HepG2 (cell line): Measurements from ENCODE around the gene ZBTB46. TPM values are rescaled to one million over a fixed set of nuclear protein-coding genes. Genes with fewer than 3 reads are reported as not detected.

Experiments used
- AKNA ChIP-seq: sonication (generic); formaldehyde crosslinking; IDR thresholded peaks from 2 replicates; pipeline ENCODE4 v1.4.0; 2020; ENCODE audit warnings: missing genetic modification reagents, borderline replicate concordance
- EEA1 ChIP-seq: sonication (generic); formaldehyde crosslinking; IDR thresholded peaks from 2 replicates; pipeline ENCODE4 v1.5.1; 2020; ENCODE audit warnings: mild to moderate bottlenecking, missing genetic modification reagents, borderline replicate concordance
- ETV5 ChIP-seq: IDR thresholded peaks from 2 replicates; pipeline ENCODE4 v1.6.1; 2018; ENCODE audit warnings: missing biosample characterization, missing genetic modification reagents, inconsistent platforms, borderline replicate concordance
- HOXA3 ChIP-seq: sonication (generic); formaldehyde crosslinking; IDR thresholded peaks from 2 replicates; pipeline ENCODE4 v1.5.0; 2020; ENCODE audit warnings: missing genetic modification reagents
- JARID2 ChIP-seq: sonication (generic); formaldehyde crosslinking; IDR thresholded peaks from 2 replicates; pipeline ENCODE4 v1.8.1; 2023; ENCODE audit warnings: missing genetic modification reagents, inconsistent platforms; ENCODE audit not compliant: insufficient replicate concordance
- KMT2B ChIP-seq: IDR thresholded peaks from 2 replicates; pipeline ENCODE4 v1.6.1; 2016; ENCODE audit warnings: missing genetic modification reagents, missing compliant biosample characterization
- POLR2G ChIP-seq: fragments of 200-400 bp; formaldehyde crosslinking; IDR thresholded peaks from 2 replicates; pipeline ENCODE4 v1.6.1; 2018; ENCODE audit warnings: mild to moderate bottlenecking, low read depth, low read length, moderate library complexity
- REPIN1 ChIP-seq: sonication (generic); formaldehyde crosslinking; IDR thresholded peaks from 2 replicates; pipeline ENCODE4 v1.8.0; 2022; ENCODE audit warnings: missing genetic modification reagents, low read depth, mild to moderate bottlenecking, borderline replicate concordance
- SMYD3 ChIP-seq: sonication (generic); formaldehyde crosslinking; IDR thresholded peaks from 2 replicates; pipeline ENCODE4 v1.8.1; 2023; ENCODE audit warnings: mild to moderate bottlenecking, missing genetic modification reagents
- ZFY ChIP-seq: sonication (generic); formaldehyde crosslinking; IDR thresholded peaks from 2 replicates; pipeline ENCODE4 v1.4.0; 2020; ENCODE audit warnings: missing genetic modification reagents
- ZNF230 ChIP-seq: sonication (generic); formaldehyde crosslinking; IDR thresholded peaks from 2 replicates; pipeline ENCODE4 v1.4.0; 2020; ENCODE audit warnings: mild to moderate bottlenecking, missing genetic modification reagents
- ZNF33B ChIP-seq: sonication (generic); formaldehyde crosslinking; IDR thresholded peaks from 2 replicates; pipeline ENCODE4 v1.5.1; 2020; ENCODE audit warnings: mild to moderate bottlenecking, missing genetic modification reagents
- ZNF362 ChIP-seq: sonication (generic); formaldehyde crosslinking; IDR thresholded peaks from 2 replicates; pipeline ENCODE4 v1.4.0; 2020; ENCODE audit warnings: missing genetic modification reagents, mild to moderate bottlenecking, borderline replicate concordance
- ZNF530 ChIP-seq: sonication (generic); formaldehyde crosslinking; IDR thresholded peaks from 2 replicates; pipeline ENCODE4 v1.5.0; 2020; ENCODE audit warnings: low read depth, mild to moderate bottlenecking, missing genetic modification reagents
- ZNF570 ChIP-seq: sonication (generic); formaldehyde crosslinking; IDR thresholded peaks from 2 replicates; pipeline ENCODE4 v1.4.0; 2020; ENCODE audit warnings: mild to moderate bottlenecking, missing genetic modification reagents, borderline replicate concordance
- ZNF709 ChIP-seq: sonication (generic); formaldehyde crosslinking; IDR thresholded peaks from 2 replicates; pipeline ENCODE4 v1.5.0; 2020; ENCODE audit warnings: mild to moderate bottlenecking, missing genetic modification reagents
- ZNF772 ChIP-seq: sonication (generic); formaldehyde crosslinking; IDR thresholded peaks from 2 replicates; pipeline ENCODE4 v1.5.0; 2020; ENCODE audit warnings: mild to moderate bottlenecking, missing genetic modification reagents
- ZNF775 ChIP-seq: sonication (generic); formaldehyde crosslinking; IDR thresholded peaks from 2 replicates; pipeline ENCODE4 v1.4.0; 2020; ENCODE audit warnings: missing genetic modification reagents, mild to moderate bottlenecking, moderate library complexity, borderline replicate concordance
- polyA plus RNA-seq, 8 experiments: library from polyadenylated mRNA; depleted of rRNA in 3 of 8; stranded (reverse) in 7 of 8; unstranded in 1 of 8; fragments of >200 nt; fragmentation: Illumina TruSeq in 4 of 8; extraction: Trizol in 4 of 8; gene quantifications; 2 replicates each; pipeline versions ENCODE4 v1.2.1 to v1.2.3, GENCODE V29; 2011 to 2016; ENCODE audit warnings: low read depth in 4 of 8, missing spikeins in 1 of 8, mixed read lengths in 1 of 8; ENCODE audit not compliant: insufficient read depth in 1 of 8
- total RNA-seq, 5 experiments: library from RNA; depleted of rRNA; stranded (reverse); fragments of >200 nt; fragmentation: Illumina TruSeq; extraction: Trizol; gene quantifications; 2 replicates each; pipeline ENCODE4 v1.2.3, GENCODE V29; 2016; ENCODE audit warnings: low read depth in 1 of 5
- TF ChIP-seq, protein P1 (sequence below): sonication (generic); formaldehyde crosslinking; IDR thresholded peaks from 2 replicates; pipeline ENCODE4 v1.8.1; 2023; ENCODE audit warnings: missing genetic modification reagents, inconsistent platforms, borderline replicate concordance
- TF ChIP-seq, protein P2 (sequence below): sonication (generic); formaldehyde crosslinking; IDR thresholded peaks from 2 replicates; pipeline ENCODE4 v1.9.0; 2021; ENCODE audit warnings: missing genetic modification reagents, borderline replicate concordance

Gene ZBTB46
- total and polyA plus RNA-seq, 2 of the 13 experiments (the other 11 are each of a cell fraction or from before 2014, with no cell fraction given): 1.6 to 13.5 TPM

GRCh38 chr20:63833776-63834490 is 2.9 kb upstream of the ZBTB46 start (continued):
- TF ChIP-seq ZFY (CRISPR knock-in tag) (0 out of 2 replicates have a peak, but pooled peaks have one; percentile 16), AKNA (CRISPR knock-in tag) (no peak), ZNF230 (0 out of 2 replicates have a peak, but pooled peaks have one; percentile 82), ZNF33B (CRISPR knock-in tag) (no peak), POLR2G (no peak), ZNF570 (CRISPR knock-in tag) (no peak), ZNF775 (0 out of 2 replicates have a peak, but pooled peaks have one; percentile 51), ZNF772 (no peak), REPIN1 (no peak), JARID2 (CRISPR knock-in tag) (no peak), ETV5 (CRISPR knock-in tag) (no peak), SMYD3 (CRISPR knock-in tag) (no peak), KMT2B (CRISPR knock-in tag) (no peak), ZNF709 (CRISPR knock-in tag) (no peak), EEA1 (CRISPR knock-in tag) (no peak), HOXA3 (CRISPR knock-in tag) (no peak), ZNF530 (no peak), ZNF362 (no peak)
- TF ChIP-seq, protein P1, sequence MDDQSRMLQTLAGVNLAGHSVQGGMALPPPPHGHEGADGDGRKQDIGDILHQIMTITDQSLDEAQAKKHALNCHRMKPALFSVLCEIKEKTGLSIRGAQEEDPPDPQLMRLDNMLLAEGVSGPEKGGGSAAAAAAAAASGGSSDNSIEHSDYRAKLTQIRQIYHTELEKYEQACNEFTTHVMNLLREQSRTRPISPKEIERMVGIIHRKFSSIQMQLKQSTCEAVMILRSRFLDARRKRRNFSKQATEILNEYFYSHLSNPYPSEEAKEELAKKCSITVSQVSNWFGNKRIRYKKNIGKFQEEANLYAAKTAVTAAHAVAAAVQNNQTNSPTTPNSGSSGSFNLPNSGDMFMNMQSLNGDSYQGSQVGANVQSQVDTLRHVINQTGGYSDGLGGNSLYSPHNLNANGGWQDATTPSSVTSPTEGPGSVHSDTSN: no peak
- TF ChIP-seq, protein P2, sequence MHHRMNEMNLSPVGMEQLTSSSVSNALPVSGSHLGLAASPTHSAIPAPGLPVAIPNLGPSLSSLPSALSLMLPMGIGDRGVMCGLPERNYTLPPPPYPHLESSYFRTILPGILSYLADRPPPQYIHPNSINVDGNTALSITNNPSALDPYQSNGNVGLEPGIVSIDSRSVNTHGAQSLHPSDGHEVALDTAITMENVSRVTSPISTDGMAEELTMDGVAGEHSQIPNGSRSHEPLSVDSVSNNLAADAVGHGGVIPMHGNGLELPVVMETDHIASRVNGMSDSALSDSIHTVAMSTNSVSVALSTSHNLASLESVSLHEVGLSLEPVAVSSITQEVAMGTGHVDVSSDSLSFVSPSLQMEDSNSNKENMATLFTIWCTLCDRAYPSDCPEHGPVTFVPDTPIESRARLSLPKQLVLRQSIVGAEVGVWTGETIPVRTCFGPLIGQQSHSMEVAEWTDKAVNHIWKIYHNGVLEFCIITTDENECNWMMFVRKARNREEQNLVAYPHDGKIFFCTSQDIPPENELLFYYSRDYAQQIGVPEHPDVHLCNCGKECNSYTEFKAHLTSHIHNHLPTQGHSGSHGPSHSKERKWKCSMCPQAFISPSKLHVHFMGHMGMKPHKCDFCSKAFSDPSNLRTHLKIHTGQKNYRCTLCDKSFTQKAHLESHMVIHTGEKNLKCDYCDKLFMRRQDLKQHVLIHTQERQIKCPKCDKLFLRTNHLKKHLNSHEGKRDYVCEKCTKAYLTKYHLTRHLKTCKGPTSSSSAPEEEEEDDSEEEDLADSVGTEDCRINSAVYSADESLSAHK (CRISPR knock-in tag): no peak
